Effector memory CD4-positive, alpha-beta T cell (primary cell): ENCODE results near the gene GTF3C5.

Experiments used
- DNase-seq, 3 donors: peaks; one replicate each; pipeline ENCODE4 v3.0.0-alpha.2; 2020
- H3K27ac ChIP-seq: 2 replicates; pipeline ENCODE4 v1.7.0; 2013; ENCODE audit warnings: mild to moderate bottlenecking, low read length, moderate library complexity; ENCODE audit not compliant: insufficient read depth, poor library complexity, severe bottlenecking
- H3K27me3 ChIP-seq: replicated peaks from 2 replicates; pipeline ENCODE4 v1.7.0; 2013; ENCODE audit warnings: mild to moderate bottlenecking, low read length; ENCODE audit not compliant: insufficient read depth, control insufficient read depth, poor library complexity, severe bottlenecking
- H3K36me3 ChIP-seq: 2 replicates; pipeline ENCODE4 v1.7.0; 2013; ENCODE audit warnings: mild to moderate bottlenecking, low read length, moderate library complexity; ENCODE audit not compliant: control insufficient read depth, insufficient read depth
- H3K4me1 ChIP-seq: 2 replicates; pipeline ENCODE4 v1.7.0; 2013; ENCODE audit warnings: low read length, mild to moderate bottlenecking; ENCODE audit not compliant: control insufficient read depth, insufficient read depth, poor library complexity, severe bottlenecking
- H3K4me3 ChIP-seq: 2 replicates; pipeline ENCODE4 v1.7.0; 2013; ENCODE audit warnings: low read length, low read depth, mild to moderate bottlenecking; ENCODE audit not compliant: insufficient read depth, poor library complexity, severe bottlenecking
- H3K9me3 ChIP-seq: 2 replicates; pipeline ENCODE4 v1.7.0; 2013; ENCODE audit warnings: mild to moderate bottlenecking, low read length, moderate library complexity; ENCODE audit not compliant: control insufficient read depth

GTF3C5 gene

DNA sequence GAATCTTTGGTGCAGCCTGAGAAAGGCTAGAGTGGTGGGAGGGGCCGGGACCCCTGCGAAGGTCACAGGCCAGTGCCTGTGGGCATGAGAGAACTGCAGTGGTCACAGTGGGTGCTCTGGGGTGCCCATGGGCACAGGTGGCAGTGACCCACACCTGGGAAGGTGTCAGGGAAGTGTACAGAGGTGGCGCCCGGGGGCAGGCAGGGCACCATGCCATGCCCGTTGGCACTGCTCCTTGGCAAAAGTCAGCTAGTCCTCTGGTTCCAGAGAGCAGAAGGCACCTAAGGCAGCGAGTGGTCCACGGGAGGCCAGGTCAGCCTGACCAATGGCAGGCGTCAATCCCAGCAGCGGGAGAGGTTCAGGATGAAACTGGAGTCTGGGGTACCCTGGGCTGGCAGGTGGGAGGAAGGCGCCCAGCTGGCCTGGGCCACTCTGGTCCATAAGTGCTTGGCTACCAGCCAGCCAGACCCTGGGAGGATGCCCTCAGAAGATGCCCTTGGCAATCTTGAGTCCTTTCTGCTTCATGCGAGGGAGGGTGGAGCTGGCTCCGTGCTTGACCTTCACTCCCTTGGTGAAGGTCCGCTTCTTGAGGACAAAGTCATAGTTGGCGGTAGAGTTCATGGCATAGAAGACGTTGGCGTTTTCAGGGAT, 67.4 kb downstream of the GTF3C5 start:
- Histone ChIP-seq H3K27me3 (no peaks in the 10 kb centered on the region), H3K36me3 (peaks cover 63% of the 10 kb centered on the region), H3K27ac (no peak overlapping the region), H3K4me3 (no peak overlapping the region), H3K9me3 (peaks cover 6% of the 10 kb centered on the region), H3K4me1 (no peaks in the 10 kb centered on the region)
- no peak for DNase-seq

DNA sequence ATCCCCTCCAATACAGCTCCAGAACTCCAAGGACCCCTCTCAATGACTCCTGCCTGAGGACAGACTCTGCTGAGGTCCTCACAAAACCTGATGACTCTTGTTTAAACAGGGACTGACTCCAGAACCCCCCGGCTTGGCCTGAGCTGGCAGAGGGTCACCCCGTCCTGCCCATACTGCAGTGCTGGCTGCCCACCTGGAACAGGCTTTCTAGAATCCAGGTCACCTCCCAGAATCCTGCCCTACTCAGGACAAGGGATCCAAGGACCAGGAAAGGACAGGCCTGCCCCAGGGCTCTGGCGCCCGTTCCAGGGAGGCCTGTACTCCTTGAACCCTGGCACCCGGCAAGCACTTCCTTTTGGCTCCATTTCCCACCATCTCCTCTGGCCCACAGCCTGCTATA, 68.1 kb downstream of the GTF3C5 start:
- H3K4me3 ChIP-seq = no peak overlapping the region
- no peak overlapping the region for H3K27ac ChIP-seq
- no peak for DNase-seq
- H3K9me3 ChIP-seq = peaks cover 6% of the 10 kb centered on the region
- no peaks in the 10 kb centered on the region for H3K4me1 ChIP-seq
- H3K36me3 ChIP-seq = peaks cover 69% of the 10 kb centered on the region
- no peaks in the 10 kb centered on the region for H3K27me3 ChIP-seq

DNA sequence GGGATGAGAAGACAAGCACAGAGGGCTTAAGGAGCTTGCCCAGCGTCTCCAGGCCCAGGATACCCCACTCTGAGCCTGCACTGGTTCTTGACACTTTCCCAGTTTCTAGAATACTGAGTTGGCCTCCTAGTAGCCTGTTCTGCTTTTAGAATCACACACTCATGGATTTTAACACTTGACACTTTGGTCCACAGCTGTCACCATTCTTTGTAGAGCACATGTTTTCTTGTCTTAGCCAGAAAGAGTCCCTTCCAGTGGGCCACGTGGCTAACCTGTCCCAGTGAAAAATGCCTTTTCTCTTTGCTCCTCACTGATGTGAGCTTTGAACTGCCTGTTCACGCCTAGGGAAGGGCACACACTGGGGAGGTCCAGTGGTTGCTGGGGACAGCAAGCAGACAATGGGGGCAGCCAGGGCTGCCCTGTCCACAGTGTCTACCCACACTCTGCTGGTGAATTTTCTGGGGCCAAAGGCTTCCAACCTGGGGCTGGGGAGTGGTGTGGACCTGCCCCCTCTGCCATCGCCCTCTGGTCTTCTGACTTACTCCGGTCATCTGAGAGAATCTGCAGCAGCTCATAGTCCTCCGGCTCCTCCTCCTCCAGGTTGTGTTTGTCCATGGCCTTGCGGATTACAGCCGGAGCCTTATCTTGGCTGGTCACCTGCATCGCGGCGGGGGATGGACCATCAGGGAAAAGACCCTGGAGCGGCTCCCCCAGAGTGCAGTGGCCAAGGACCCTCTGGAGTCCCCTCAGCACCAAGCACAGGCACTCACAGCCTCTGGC, 69.1 kb downstream of the GTF3C5 start:
- DNase-seq = no peak
- no peak overlapping the region for H3K4me3 ChIP-seq

DNA sequence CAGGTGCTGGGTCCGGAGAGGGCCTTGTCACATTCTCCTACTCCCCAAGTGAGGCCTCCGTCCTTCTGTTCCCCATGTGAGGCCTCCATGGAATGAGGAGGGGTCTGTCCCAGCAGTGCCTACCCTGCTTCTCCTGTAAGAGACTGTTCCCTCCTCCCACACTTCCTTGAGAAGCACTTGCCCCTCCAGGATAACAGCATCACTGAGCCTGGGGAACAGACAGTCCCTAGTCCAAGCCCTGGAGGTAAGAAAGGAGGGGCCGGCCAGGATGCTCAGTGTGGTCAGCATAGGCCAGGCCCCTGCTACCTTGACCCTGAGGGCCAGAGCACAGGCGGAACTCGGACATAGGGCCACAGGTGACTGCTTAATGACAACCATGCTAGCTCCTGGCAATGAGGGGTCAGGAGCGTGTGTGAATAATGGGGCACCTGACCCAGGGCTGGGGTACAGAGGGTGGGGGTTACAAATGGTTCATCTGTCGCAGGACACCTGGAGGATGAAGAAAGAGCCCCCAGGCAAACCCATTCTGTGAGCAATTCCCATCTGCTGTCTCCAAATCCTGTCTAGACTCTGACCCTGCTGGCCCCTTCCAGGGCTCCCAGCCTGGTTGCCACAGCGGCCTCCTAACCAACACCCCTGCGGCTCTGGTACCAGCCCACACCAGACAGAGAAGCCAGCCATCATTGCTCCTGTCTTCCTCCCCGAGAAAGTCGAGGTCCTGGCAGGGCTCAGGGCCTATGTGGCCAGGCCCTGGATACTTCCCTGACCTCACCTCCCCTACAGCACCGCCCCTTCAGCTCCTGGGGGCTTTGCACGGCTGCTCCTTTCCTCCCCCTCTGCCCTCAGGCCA, 69.9 kb downstream of the GTF3C5 start:
- Histone ChIP-seq H3K4me3 (no peak overlapping the region), H3K4me1 (no peaks in the 10 kb centered on the region), H3K9me3 (peaks cover 6% of the 10 kb centered on the region), H3K27ac (no peak overlapping the region), H3K36me3 (peaks cover 85% of the 10 kb centered on the region), H3K27me3 (no peaks in the 10 kb centered on the region)
- no peak for DNase-seq

More for the DNA sequence above, 69.1 kb downstream of the GTF3C5 start:
- peaks cover 79% of the 10 kb centered on the region for H3K36me3 ChIP-seq
- no peaks in the 10 kb centered on the region for H3K27me3 ChIP-seq
- H3K9me3 ChIP-seq = peaks cover 6% of the 10 kb centered on the region
- no peaks in the 10 kb centered on the region for H3K4me1 ChIP-seq
- H3K27ac ChIP-seq = no peak overlapping the region

DNA sequence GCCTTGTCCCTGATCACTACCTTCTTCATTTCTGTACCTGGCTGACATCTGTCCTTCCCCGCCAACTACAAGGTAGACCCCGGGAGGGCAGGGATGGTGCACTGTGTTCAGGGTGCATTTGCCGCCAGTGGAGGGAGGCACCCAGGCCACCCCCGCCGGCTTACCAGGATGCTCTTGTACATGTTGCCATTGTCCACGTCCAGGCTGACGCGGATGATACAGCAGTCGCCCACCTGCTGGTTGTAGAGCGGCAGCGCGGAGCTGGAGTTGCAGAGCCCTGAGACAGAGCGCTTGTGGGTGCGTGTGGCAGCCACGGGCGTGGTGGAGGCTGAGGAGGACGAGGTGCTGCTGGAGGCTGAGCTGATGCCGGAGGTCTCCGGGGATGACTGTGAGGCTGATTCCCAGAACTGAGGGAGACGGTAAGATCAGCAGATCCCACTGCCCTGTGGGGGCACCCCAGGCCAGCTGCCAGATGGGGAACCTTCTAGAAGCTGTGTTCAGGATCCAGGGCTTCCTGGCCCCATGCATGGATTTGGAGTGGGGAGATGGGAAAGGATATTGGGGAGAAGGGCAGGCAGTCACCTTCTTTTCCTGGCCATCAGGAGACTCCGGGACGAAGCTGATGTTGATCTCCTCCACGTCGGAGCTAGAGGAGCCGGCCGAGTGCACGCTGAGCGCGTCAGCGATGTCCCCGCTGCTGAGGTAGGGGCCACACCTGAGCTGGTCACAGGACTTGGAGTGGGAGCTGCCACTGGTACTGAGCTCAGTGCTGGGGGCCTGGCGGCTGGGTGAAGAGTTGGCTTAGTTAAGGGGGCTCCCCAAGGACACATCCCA, 70.8 kb downstream of the GTF3C5 start:
- no peak overlapping the region for H3K27ac ChIP-seq
- peaks cover 3% of the 10 kb centered on the region for H3K9me3 ChIP-seq
- DNase-seq = no peak
- no peak overlapping the region for H3K4me3 ChIP-seq
- H3K36me3 ChIP-seq = peaks cover 93% of the 10 kb centered on the region
- no peaks in the 10 kb centered on the region for H3K4me1 ChIP-seq
- no peaks in the 10 kb centered on the region for H3K27me3 ChIP-seq

- Histone ChIP-seq H3K9me3 (no peaks in the 10 kb centered on the region), H3K27me3 (no peaks in the 10 kb centered on the region), H3K27ac (no peak overlapping the region), H3K4me3 (no peak overlapping the region), H3K4me1 (no peaks in the 10 kb centered on the region), H3K36me3 (peaks cover 94% of the 10 kb centered on the region)
- DNase-seq = no peak
These were observed 71.6 kb downstream of the GTF3C5 start for GRCh38 chr9:133102190-133103021.

DNA sequence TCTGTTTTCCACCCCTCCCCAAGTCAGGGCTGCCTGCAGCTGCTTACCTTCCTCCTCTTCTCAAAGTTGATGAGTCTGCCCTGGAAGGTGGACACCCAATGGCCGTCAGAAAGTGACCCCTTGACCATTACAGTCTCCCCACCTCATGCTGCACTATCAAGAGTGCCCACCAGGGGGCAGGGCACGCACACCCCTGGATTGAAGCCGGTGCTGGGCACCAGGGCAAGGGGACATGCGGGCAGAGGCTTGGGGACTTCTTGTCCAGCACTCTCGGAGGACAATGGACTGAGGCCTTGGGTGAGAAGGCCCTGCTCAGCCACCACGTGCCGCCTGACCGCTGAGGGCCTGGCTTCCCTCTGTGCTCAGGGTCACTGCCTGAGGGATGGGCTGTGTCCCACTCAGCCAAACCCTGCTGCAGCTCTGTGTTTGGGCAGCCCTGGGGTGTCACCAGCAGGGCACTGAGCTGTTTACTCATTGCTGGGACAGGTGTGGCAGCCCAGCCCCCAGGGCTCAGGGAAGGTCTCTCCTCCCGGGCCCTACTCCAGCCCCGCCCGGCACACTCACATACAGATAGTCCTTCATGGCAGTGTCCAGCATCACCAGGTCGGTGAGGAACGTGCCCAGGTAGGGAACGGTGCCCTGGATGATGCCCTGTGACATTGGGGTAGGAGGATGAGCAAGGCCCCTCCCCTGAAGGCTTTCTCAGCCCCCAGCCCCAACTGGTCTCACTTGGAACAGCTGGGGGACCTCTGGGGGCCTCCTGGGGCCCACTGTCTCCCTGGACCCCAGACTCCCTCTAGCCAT, 72.6 kb downstream of the GTF3C5 start:
- H3K9me3 ChIP-seq = no peaks in the 10 kb centered on the region
- no peak overlapping the region for H3K4me3 ChIP-seq
- no peaks in the 10 kb centered on the region for H3K27me3 ChIP-seq
- DNase-seq = peak in 2 of 3 donors; percentile 31 to 47
- H3K4me1 ChIP-seq = no peaks in the 10 kb centered on the region
- H3K36me3 ChIP-seq = peaks cover 94% of the 10 kb centered on the region
- H3K27ac ChIP-seq = no peak overlapping the region

DNA sequence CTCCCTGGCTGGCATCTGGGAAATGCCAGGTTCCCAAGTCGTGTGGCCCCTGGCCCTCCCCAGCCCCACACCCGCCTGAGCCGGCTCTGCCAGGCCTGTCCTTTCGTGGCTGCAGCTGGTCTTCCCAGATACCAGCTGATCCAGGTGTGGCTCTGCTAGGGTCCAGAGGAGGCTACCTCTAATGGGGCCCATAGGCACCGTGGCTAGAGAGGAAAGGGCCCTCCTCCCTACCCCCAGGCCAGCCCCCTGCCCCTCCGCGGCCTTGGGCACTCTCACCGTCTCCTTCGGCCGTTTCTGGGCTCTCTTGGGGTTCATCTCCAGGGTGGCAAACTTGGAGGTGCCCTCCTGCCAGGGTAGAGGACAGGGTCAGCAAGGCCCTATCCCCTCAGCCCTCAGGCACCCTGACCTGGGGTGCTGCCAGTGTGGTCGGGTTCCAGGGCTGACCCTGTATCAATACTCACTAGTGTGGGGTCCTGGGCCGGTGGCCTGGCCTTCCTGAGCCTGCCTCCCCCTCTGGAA, 73.2 kb downstream of the GTF3C5 start:
- Histone ChIP-seq H3K9me3 (no peaks in the 10 kb centered on the region), H3K36me3 (peaks cover 94% of the 10 kb centered on the region), H3K4me1 (no peaks in the 10 kb centered on the region), H3K27ac (no peak overlapping the region), H3K4me3 (no peak overlapping the region), H3K27me3 (no peaks in the 10 kb centered on the region)
- no peak for DNase-seq
